Measurements from ENCODE around the gene ZBTB24. TPM values are rescaled to one million over a fixed set of nuclear protein-coding genes. Genes with fewer than 3 reads are reported as not detected.

Gene ZBTB24
- total and polyA plus RNA-seq, 10 donors, result 4.5 to 15.0 (median 11.9) TPM

GRCh38 chr6:109512271-109512817 lies 29.3 kb upstream of the ZBTB24 start:
- H3K4me3 ChIP-seq, result no peak overlapping the region
- H3K36me3 ChIP-seq, result no peaks in the 10 kb centered on the region
- TF ChIP-seq CTCF (IDR thresholded peaks at IDR 0.05 in 8 of 11, conservative IDR thresholded peaks at IDR 0.05 in 3 of 11), result no peak
- no peak for TF ChIP-seq POLR2AphosphoS5 (IDR thresholded peaks at IDR 0.05)
- TF ChIP-seq POLR2A (IDR thresholded peaks at IDR 0.05), result no peak
- peaks cover 0 to 17% (median 4%) of the 10 kb centered on the region in 6 donors for H3K4me1 ChIP-seq
- intact Hi-C loops (cut with DNase I; ENCODE audit: low total_unique reads), result no loop called here
- 86 to 94% (median 93%) methylated on average over 2 of the region's 2 CpGs for WGBS, 5 donors
- no peak overlapping the region for H3K27ac ChIP-seq
- DNase-seq, result no peak
- H3K27me3 ChIP-seq (replicated peaks in 1 of 7), result no peaks in the 10 kb centered on the region
- H3K9me3 ChIP-seq, result peaks cover 0 to 4% (median 0%) of the 10 kb centered on the region in 8 donors

- Histone ChIP-seq H3K36me3 (no peaks in the 10 kb centered on the region), H3K4me3 (no peak overlapping the region), H3K9me3 (peaks cover 0 to 4% (median 0%) of the 10 kb centered on the region in 8 donors), H3K27ac (no peak overlapping the region), H3K27me3 (replicated peaks in 1 of 7) (no peaks in the 10 kb centered on the region), H3K4me1 (peaks cover 0 to 15% (median 4%) of the 10 kb centered on the region in 6 donors)
- no peak for DNase-seq
- 85 to 96% (median 92%) methylated on average over 2 of the region's 2 CpGs for WGBS, 5 donors
- intact Hi-C loops (cut with DNase I; ENCODE audit: low total_unique reads), result no loop called here
- TF ChIP-seq POLR2A (IDR thresholded peaks at IDR 0.05) (no peak), POLR2AphosphoS5 (IDR thresholded peaks at IDR 0.05) (no peak), CTCF (IDR thresholded peaks at IDR 0.05 in 8 of 11, conservative IDR thresholded peaks at IDR 0.05 in 3 of 11) (no peak)
Observed at GRCh38 chr6:109511832-109512231, 28.8 kb upstream of the ZBTB24 start.

- Histone ChIP-seq H3K9me3 (peaks cover 0 to 4% (median 0%) of the 10 kb centered on the region in 8 donors), H3K4me3 (no peak overlapping the region), H3K36me3 (no peaks in the 10 kb centered on the region), H3K27me3 (replicated peaks in 1 of 7) (no peaks in the 10 kb centered on the region), H3K4me1 (peaks cover 0 to under 1% (median 0%) of the 10 kb centered on the region in 6 donors), H3K27ac (no peak overlapping the region)
- DNase-seq, result no peak
- no peak for TF ChIP-seq POLR2A (IDR thresholded peaks at IDR 0.05)
- TF ChIP-seq CTCF (IDR thresholded peaks at IDR 0.05 in 8 of 11, conservative IDR thresholded peaks at IDR 0.05 in 3 of 11), result no peak
- no peak for TF ChIP-seq POLR2AphosphoS5 (IDR thresholded peaks at IDR 0.05)
- intact Hi-C loops (cut with DNase I; ENCODE audit: low total_unique reads), result no loop called here
- 67 to 95% (median 92%) methylated on average over 1 of the region's 1 CpG for WGBS, 5 donors
Observed at GRCh38 chr6:109510358-109510757, 27.3 kb upstream of the ZBTB24 start.

GRCh38 chr6:109508166-109508860 lies 25.3 kb upstream of the ZBTB24 start:
- TF ChIP-seq CTCF (IDR thresholded peaks at IDR 0.05 in 8 of 11, conservative IDR thresholded peaks at IDR 0.05 in 3 of 11) (no peak), POLR2AphosphoS5 (IDR thresholded peaks at IDR 0.05) (no peak), POLR2A (IDR thresholded peaks at IDR 0.05) (no peak)
- Histone ChIP-seq H3K27ac (no peak overlapping the region), H3K4me3 (no peak overlapping the region), H3K36me3 (no peaks in the 10 kb centered on the region), H3K9me3 (peaks cover 0 to 4% (median 0%) of the 10 kb centered on the region in 8 donors), H3K4me1 (no peaks in the 10 kb centered on the region), H3K27me3 (replicated peaks in 1 of 7) (no peaks in the 10 kb centered on the region)
- 73 to 82% (median 79%) methylated on average over 4 of the region's 4 CpGs for WGBS, 5 donors
- no peak for DNase-seq
- intact Hi-C loops (cut with DNase I; ENCODE audit: low total_unique reads), result no loop called here

Measured in spleen (tissue), 11 donors.